HG02623 (cell line): ENCODE results near the gene RASGRP3.

Experiments used
- ATAC-seq: cut with Tn5 transposase; IDR thresholded peaks from one replicate; pipeline ENCODE4 v1.9.1; 2021; ENCODE audit warnings: moderate library complexity; ENCODE audit not compliant: unreplicated experiment

The RASGRP3 gene

DNA sequence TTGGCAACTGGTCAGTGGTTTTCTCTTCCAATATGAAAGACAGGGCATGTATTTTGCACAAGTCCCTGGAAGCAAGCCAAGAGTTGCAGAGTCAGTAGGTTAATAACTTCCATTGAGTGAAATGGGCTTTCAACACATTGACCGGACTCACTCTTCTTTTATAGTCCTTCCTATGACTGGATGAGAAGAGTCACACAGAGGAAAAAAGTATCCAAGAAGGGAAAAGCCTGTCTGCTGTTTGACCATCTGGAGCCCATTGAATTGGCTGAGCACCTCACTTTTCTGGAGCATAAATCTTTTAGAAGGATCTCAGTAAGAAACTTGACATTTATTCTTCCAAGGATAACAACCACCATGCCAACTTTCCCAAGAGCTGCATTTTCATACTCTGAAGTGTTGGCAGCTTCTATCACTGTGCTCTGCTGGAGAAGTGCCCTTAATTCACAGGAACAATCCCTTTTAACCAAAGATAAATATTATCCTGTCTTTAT, 45.4 kb downstream of the RASGRP3 start:
- no peak for ATAC-seq

GRCh38 chr2:33522576-33522975, 46.1 kb downstream of the RASGRP3 start:
- ATAC-seq: no peak

DNA sequence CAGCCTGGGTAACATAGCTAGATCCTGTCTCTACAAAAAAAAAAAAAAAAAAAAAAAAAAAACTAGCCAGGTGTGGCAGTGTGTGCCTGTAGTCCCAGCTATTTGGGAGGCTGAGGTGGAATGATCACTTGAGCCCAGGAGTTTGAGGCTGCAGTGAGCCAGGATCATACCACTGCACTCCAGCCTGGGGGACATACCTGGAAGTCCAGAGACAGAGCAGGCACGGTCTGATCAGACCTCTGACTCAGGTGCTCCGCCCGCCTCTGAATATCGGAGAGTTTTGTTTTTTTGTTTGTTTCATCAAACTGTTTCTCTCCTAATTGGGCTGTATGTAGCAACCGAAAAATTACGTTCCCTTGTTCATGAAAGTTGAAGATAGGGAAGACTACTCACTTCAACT, 49.2 kb downstream of the RASGRP3 start:
- ATAC-seq: no peak

- ATAC-seq: no peak
Observed at GRCh38 chr2:33526132-33526531, 49.7 kb downstream of the RASGRP3 start.

DNA sequence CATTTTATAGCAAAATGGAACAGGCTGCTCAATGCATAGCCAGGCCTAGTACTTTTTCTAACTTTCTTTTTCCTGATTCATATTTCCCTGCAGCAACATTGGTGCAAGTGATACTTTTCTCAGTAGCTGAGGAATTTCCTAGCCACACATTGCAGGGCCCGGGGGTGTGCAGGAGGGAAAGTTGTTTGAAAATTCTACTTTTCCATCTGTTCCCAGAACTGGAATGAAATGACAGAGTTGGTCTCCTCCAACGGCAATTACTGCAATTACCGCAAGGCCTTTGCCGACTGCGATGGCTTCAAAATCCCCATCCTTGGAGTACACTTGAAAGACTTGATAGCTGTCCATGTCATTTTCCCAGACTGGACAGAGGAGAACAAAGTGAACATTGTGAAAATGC, 50.5 kb downstream of the RASGRP3 start:
- no peak for ATAC-seq

- no peak for ATAC-seq
Observed at GRCh38 chr2:33528441-33528950, 52.0 kb downstream of the RASGRP3 start.

- no peak for ATAC-seq
Observed at GRCh38 chr2:33529771-33530481, 53.5 kb downstream of the RASGRP3 start.

GRCh38 chr2:33530690-33531548, 54.5 kb downstream of the RASGRP3 start:
- ATAC-seq: peak; percentile 26

- no peak for ATAC-seq
Observed at GRCh38 chr2:33531549-33532059, 55.2 kb downstream of the RASGRP3 start.

- ATAC-seq: no peak
Observed at GRCh38 chr2:33532146-33532545, 55.7 kb downstream of the RASGRP3 start.

DNA sequence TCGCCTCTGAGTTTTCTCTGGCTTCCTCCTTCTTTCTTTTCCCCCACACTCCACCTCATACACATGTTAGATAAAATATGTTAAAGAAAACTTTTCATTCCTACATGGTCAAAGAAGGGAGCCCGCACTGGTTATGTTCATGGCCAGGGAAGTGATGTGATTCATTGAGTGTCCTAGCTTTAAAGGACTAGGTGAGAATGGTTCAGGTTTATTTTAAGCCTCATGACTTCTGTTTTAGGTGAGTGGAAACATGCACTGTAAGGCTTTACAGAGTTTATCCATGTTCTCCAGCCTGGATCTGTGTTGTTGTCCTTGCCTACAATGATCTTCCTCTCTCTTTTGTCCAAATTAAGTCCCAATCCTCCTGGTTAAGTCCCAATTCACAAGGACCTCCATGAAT, 56.5 kb downstream of the RASGRP3 start:
- ATAC-seq: no peak

DNA sequence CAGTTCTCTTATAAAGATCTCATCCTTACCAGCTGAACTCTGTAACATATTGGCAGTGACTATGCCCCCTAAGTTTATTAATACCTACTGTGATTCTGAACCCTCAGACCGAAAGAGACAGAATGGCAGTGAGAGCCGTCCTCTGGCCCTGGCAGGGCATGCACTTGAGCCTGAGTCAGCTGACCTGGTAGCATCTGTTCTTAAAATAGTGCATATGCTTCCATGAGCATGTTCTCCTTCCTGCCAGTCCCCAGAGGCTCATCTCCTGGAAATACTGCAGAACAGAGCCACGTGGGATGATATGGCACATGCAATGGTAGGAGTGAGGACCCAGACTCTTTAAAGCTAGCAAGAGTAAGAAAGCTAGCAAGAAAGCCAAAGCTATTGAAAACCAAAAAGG, 59.0 kb downstream of the RASGRP3 start:
- no peak for ATAC-seq

- ATAC-seq: no peak
Observed at GRCh38 chr2:33541243-33541642, 64.8 kb downstream of the RASGRP3 start.

DNA sequence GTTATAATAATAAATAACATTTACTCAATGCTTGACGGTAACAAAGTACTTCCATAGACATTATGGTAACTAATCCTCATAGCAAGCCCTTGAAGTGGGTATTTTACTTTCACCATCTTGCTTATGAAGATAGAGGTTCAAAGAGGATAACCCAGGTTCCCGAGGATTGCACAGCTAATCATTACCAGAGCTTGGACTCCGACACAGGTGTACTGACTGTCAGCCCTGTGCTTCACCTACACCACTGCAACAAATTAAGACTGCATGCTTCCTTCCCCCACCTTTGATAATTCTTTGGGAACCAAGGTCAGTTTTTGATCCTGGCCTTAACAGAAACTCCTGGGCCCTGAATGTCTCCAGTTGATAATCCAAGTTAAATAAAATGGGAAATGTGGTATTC, 73.8 kb downstream of the RASGRP3 start:
- no peak for ATAC-seq

- no peak for ATAC-seq
Observed at GRCh38 chr2:33552758-33553461, 76.5 kb downstream of the RASGRP3 start.

DNA sequence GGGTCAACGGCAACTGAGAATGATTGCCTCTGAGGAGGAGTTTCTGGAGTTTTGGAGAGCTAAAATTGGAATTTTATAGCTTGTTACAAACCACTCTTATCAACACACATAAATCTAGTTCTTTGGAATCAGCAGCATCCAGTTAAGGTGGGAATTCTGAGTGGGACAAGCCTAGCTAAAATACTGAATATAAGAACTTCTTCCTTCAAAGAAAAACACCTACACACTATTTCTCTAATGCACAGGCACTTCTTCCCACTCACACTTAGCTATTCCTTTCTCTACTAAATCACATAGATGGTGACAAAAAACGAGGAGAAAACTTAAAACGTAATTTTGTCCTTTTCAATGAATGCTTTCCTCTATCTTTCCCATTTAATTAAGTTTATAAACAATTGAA, 79.2 kb downstream of the RASGRP3 start:
- no peak for ATAC-seq

DNA sequence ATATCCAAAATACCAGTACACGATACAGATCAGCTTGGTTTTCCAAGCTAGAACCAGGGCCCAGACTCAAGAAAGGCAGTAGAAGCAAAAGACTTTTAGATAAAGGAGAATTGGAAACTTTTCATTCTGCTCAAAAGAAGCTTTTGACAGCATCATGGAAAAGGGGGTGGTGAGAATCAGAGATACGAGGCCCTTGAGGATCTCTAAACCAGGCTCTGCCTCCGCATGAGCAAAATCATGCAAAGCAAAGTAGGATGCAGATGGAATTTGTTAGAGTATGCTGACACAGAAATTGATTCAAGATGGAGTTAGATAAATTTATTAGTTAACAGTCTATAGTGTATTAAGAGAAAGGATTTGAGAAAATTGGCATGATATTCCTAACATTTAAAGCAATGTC, 82.9 kb downstream of the RASGRP3 start:
- no peak for ATAC-seq

GRCh38 chr2:33560017-33560416, 83.6 kb downstream of the RASGRP3 start:
- no peak for ATAC-seq

- no peak for ATAC-seq
Observed at GRCh38 chr2:33561872-33562271, 85.4 kb downstream of the RASGRP3 start.

GRCh38 chr2:33570681-33571080, 94.2 kb downstream of the RASGRP3 start:
- no peak for ATAC-seq

- no peak for ATAC-seq
Observed at GRCh38 chr2:33573657-33574056, 97.2 kb downstream of the RASGRP3 start.
